Suppressor macrophage treated with lipopolysaccharide for 4 hours (primary cell): ENCODE data around the gene GTF3C2.
"Not testable (repeated sequence)": the region's sequence is repeated elsewhere in the genome, so short reads cannot be mapped to it uniquely, and the experiment has no call there.

Experiments
- DNase-seq: peaks from one replicate; pipeline ENCODE4 v3.0.0-alpha.2; 2020

GTF3C2 gene

GRCh38 chr2:27370816-27371620 lies 14.5 kb upstream of the GTF3C2 start:
- peak; percentile 89 for DNase-seq

- peak; percentile 99 for DNase-seq
Measured at GRCh38 chr2:27370026-27370815, 13.7 kb upstream of the GTF3C2 start, which contains the start of the genes EIF2B4 and SNX17. EIF2B4 (minus strand) TSS chr2:27370338; CDS start chr2:27370314, 24 bp downstream. SNX17 (plus strand) TSS chr2:27370616; CDS start chr2:27370744, 128 bp downstream.

DNA sequence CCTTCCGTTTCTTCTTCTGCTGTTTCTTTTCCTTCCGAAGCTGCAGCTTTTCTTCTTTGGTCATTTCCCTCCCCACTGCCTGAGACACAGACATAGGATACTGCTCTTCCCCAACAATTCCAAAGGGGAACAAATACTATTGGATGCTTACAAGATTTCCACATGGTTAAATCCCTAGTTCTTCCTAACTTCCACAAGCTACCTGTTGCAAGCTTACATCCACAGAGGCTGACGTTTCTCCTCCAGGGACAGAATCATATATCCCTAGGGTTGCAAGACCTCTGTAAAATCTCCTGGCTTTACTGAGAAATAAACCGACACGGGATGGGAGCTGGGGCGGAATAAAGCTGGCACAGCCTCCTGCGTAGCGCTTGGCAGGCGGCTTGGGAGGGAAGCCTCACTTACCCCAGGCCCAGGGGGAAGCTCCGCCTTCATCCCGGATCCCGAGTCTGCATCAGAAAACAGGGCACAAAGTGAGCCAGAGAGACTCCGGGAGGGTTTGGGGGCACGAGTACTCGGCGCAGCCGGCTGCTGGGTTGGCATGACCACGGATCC lies 13.0 kb upstream of the GTF3C2 start:
- DNase-seq: peak; percentile 45

- DNase-seq: no peak
Measured at GRCh38 chr2:27363933-27364332, 7.4 kb upstream of the GTF3C2 start.

DNA sequence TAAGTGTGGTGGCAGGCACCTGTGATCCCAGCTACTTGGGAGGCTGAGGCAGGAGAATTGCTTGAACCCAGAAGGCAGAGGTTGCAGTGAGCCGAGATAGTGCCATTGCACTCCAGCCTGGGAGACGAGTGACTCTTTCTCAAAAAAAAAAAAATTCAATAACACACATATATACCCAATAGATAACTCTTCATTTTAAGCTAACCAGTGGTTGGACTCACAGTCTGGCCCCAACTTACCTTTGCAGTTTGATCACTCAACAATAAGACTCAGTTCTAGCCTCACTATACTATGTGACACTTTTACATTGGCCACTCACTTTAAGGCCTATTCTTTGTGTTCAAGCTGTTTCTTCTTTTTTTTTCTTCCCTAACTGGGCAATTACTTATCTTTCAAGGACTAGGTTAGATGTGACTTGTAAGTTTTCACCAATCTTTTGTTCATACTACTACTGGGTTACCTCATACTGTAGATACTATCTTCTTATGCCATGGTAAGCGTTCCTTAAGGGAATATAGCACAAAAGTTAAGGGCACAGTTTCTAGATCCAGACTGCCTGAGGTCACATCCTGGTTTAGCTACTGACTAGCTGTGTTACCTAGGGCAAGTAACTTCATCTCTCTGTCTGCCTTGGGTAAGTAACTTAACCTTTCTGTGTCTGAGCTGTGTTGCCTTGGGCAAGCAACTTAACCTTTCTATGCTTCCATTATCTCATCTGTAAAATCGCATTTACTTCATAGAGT lies 6.3 kb upstream of the GTF3C2 start:
- no peak for DNase-seq

GRCh38 chr2:27356056-27356381 lies 545 bp downstream of the GTF3C2 start:
- DNase-seq: peak; percentile 81

- DNase-seq: no peak
Measured at GRCh38 chr2:27354597-27354927, 2.0 kb downstream of the GTF3C2 start.

- no peak for DNase-seq
Measured at GRCh38 chr2:27353762-27354596, 2.6 kb downstream of the GTF3C2 start.

DNA sequence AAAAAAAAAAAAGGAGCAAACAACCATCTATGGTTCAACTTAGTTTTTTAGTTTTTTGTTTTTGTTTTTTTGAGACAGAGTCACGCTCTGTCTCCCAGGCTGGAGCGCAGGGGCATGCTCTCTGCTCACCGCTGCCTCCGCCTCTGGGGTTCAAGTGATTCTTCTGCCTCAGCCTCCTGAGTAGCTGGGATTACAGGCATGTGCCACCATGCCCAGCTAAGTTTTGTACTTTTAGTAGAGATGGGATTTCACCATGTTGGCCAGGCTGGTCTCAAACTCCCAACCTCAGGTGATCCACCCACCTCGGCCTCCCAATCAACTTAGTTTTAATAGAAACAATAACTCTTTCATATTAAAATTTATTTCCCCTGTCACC lies 3.2 kb downstream of the GTF3C2 start:
- DNase-seq: not testable (repeated sequence)

DNA sequence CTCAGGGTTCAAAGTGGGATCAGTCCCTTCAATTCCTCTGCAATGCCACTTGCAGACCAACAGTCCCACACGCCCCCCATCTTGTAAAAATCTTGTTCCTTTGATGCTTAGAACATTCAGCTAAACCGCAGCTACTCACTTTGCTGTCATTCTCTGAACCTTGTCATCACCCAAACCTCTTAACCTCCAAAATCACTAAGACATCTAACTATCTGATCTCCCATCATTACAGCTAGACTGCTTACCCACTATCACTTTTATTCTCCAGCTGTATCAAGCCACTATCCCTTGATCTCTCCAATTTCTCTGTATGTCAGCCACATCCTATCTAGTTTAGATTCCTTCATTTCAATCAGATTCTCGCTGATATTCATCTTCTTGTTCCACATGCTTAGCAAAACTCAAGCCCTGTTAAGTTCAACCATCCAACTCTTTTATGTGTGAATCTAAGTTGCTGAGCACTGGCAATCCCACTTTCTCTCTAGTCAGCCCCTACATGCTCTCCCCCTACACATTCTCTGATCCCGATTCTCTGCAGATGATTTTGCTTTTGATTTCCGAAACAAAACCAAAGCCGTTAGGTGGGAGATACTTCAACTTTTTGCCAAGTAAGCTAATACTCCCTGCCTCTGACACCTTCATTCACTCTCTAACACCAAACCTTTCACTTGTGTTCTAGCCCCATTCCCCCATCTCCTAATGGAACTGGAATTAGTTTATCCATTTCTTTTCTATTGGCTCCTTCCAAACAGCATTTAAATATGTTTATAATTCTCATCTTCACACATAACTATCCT lies 4.6 kb downstream of the GTF3C2 start:
- no peak for DNase-seq

DNA sequence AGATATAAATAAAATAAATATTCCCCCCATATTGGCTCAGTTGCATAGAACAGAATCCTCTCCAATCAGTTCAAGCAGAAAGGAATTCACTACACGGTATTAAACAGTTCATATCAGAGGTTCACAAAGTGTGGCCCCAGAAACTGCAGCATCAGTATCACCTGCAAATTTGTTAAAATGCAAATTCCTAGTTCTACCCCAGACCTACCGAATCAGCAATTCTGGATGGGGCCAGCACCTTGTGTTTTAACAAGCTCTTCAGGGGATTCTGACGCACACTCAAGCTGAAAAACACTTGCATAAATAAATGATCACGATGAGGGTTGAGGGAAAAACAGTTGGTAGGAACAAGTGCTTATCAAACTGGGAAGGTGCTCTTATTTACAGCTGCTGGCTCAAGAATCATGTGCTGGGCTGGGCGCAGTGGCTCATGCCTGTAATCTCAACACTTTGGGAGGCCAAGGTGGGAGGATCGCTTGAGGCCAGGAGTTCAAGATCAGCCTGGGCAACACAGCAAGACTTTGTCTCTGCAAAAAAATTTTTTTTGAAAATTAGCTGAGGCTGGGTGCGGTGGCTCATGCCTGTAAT lies 6.4 kb downstream of the GTF3C2 start:
- no peak for DNase-seq

GRCh38 chr2:27347641-27348040 lies 8.9 kb downstream of the GTF3C2 start:
- no peak for DNase-seq

DNA sequence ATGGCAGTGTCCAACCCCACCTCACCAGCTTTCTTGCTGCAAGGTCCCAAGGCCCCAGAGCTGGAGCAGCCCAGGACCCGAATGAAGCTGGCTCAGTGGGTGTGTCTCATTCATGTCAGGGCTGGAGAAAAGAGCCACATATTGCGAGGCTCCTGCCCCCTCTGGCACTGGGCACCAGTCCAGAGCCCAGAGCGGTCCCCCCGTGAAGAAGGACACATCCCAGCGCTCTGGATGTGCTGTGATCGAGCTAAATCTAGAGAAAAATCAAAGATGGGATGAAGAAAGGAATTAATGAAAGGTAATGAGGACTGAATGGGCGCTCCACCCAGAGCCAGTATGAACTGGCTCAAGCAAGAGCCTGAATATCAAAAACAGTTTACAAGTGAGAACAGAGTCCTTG lies 20.4 kb downstream of the GTF3C2 start:
- no peak for DNase-seq

GRCh38 chr2:27335311-27335710 lies 21.3 kb downstream of the GTF3C2 start:
- DNase-seq: no peak

- no peak for DNase-seq
Measured at GRCh38 chr2:27324720-27325119, 31.8 kb downstream of the GTF3C2 start.

DNA sequence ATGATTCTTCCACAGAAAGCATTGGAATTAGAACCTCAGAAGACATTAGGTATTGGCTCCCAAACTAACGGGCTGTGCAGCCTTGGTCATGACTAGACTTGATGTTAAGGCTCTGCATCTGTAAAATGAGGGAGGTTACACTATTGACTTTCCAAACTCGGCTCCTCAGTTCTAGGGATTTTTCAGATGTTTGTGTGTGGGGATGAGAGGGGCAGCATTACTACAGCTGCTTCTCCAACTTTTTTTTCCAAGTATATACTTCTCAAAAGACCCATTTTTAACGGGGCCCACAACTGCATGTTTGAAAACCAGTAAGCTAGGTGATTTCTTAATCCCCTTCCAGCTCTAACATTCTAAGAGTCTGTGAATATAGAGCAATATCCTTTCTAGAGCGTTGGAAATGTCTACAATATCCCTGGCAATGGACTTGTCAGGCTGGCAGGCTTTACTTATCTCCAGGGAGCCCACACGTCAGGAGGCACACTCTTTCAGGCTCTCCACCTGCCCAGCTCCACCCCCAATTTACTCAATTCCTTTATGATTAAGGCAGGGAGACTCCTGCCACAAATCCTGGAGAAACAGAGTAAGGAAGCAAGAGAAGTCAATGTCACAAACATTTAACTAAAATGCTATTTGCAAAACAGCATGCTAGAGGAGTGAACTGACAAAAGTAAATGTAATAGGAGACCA lies 32.8 kb downstream of the GTF3C2 start:
- DNase-seq: no peak

GRCh38 chr2:27322766-27323595 lies 33.6 kb downstream of the GTF3C2 start, which contains the start of gene MPV17:
MPV17 (minus strand) TSS chr2:27323097; CDS start chr2:27322517, 580 bp downstream.
- DNase-seq: peak; percentile 91

DNA sequence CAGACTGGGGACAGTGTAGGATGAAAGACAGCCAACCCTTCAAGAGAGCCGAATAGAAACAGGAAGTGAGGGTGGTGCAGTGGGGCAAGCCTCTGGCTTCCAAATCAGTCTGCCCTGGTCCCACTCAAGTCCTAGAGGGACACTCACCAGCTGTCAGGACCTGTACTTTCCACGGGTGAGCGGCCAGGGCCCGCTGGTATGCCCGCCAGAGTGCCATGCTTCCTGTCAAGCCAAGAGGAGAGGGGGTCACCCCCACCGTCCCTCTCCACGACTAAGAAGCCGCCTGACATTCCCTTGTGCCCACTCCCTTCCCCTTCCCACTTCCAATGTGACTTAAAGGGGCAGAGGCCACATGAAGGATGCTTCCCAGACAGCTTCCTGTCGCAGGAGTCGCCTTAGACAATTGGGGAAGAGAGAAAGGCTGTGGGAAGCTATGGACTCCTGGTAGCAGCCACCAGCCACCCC lies 34.2 kb downstream of the GTF3C2 start:
- DNase-seq: peak; percentile 50

DNA sequence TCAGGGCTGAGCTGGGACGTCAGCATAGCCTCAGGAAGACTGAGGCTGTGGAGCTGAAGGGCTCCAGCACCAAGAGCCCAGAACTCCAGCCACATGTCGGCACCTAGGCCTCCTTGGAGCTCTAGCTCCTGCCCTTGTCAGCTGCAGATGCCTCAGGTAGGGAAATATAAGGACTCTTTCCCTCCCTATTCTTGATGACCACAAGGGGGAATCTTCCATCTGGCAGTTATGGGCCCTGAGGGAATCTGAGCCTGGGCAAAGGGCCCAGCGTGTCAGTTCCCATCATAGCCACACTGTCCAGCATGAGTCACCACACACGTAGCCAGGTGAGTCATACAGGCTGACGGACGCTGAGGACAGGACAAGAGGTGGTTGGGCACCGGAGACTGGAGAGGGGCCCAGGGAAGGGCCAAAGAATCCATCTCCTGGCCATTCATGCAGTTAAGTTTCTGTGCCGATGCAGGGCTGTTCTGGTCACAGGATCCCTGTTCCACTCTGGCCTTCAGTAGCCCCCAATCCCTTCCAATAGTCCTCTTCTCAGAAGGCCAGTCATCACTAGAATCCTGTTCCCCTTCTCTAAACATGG lies 35.5 kb downstream of the GTF3C2 start:
- DNase-seq: peak; percentile 66
